Measurements from ENCODE around the gene CDCA4. TPM values are rescaled to one million over a fixed set of nuclear protein-coding genes. Genes with fewer than 3 reads are reported as not detected.

Gene CDCA4
- total and polyA plus RNA-seq, 2 donors (not counting 3 experiments of a cell fraction or from before 2014, with no cell fraction given): 29.9 to 44.5 TPM

DNA sequence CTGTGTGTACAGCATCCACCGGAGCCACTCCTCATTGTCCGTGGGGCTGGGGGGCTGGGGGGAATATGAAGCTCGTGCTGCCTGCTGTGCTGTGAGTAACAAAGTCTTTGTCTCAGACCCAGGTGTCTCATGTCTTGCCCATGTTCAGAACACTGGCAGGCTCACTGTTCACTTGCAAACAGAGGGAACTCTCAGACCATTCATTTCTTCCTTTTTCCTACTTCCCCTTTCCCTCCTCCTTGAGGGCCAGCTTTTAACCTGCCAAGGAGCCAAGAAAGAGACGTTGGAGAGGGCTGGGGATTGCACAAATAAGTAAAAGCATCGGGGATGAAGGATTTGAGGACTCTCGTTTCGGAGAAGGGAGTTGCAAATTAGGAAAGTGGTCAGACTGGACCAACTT is 22.8 kb upstream of the CDCA4 start:
- H3K9me3 ChIP-seq (replicated peaks; ENCODE audit: control insufficient read depth, insufficient read depth, low read length): no peaks in the 10 kb centered on the region
- no peaks in the 10 kb centered on the region for H3K4me1 ChIP-seq (ENCODE audit: control insufficient read depth, extremely low read depth, insufficient read depth, low read length)
- no peak for TF ChIP-seq JUN (IDR thresholded peaks at IDR 0.05; ENCODE audit: borderline replicate concordance, insufficient read depth, insufficient read length, low read depth)
- no peak overlapping the region for H3K27ac ChIP-seq (ENCODE audit: insufficient read depth, low read depth, low read length)
- H3K9ac ChIP-seq (replicated peaks; ENCODE audit: extremely low read depth, insufficient read depth, low read length): no peak overlapping the region
- DNase-seq (ENCODE audit: low read depth, low spot score) (no peak), FAIRE-seq (no peak)
- no peak overlapping the region for H3K4me2 ChIP-seq (ENCODE audit: insufficient read depth, low read length)
- no peaks in the 10 kb centered on the region for H4K20me1 ChIP-seq (replicated peaks; ENCODE audit: control insufficient read depth, extremely low read depth, insufficient read depth, low read length)
- H3K79me2 ChIP-seq (ENCODE audit: control insufficient read depth, insufficient read depth, low read length): no peaks in the 10 kb centered on the region
- peaks cover 3 to 9% of the 10 kb centered on the region in 2 experiments for H3K27me3 ChIP-seq (ENCODE audit: control insufficient read depth in 2 of 2, insufficient read depth in 2 of 2, low read length in 2 of 2)
- dilution Hi-C loops (cut with MboI; ENCODE audit: extremely low pct_ligation_motif_present, low sequenced_read_pairs) (no loop called here), intact Hi-C loops (cut with micrococcal nuclease) (loop anchor here (2.0 kb wide), 1 partner anchor 17 kb away; no protein-coding TSS in a partner anchor)
- ChIA-PET CTCF (interaction anchor here (0.6 to 5.3 kb wide), 8 partner anchors 14 to 446 kb away, joined by 3 to 97 read pairs (median 8); partner anchors contain the start of gene CLBA1), POLR2A (no interaction called here)
- no peaks in the 10 kb centered on the region for H3K36me3 ChIP-seq (ENCODE audit: control insufficient read depth in 2 of 2, extremely low read depth in 1 of 2, insufficient read depth in 2 of 2, low read length in 2 of 2)
- H3K9me1 ChIP-seq (replicated peaks; ENCODE audit: control insufficient read depth, extremely low read depth, insufficient read depth, low read length): no peaks in the 10 kb centered on the region
- H3K4me3 ChIP-seq (replicated peaks in 1 of 3; ENCODE audit: insufficient read depth in 1 of 3, low read depth in 1 of 3, low read length in 3 of 3): no peak overlapping the region
- H2AFZ ChIP-seq (ENCODE audit: low read depth, low read length): no peak overlapping the region
- BruUV-seq (replicated peaks): no TSS peak

DNA sequence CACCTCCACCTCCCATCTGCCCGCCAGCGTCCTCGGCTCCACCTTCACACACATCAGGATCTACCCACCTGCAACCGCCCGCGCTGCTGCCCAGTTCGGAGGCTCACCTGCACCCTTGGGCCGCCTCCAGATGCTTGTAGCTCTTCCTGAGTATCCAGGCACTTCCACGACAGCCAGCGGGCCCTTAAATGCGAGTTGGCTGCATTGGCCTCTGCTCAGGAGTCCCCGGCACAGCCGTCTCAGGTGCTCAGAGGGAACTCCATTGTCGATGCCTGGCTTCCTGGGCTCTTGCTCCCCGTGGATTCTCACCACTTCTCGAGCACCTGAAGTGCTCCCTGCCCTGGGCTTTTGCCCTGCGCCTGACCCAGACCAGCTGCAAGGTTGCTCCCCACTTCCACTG is 21.9 kb upstream of the CDCA4 start:
- Histone ChIP-seq H3K4me1 (ENCODE audit: control insufficient read depth, extremely low read depth, insufficient read depth, low read length) (no peaks in the 10 kb centered on the region), H2AFZ (ENCODE audit: low read depth, low read length) (no peak overlapping the region), H3K27ac (ENCODE audit: insufficient read depth, low read depth, low read length) (no peak overlapping the region), H3K9ac (replicated peaks; ENCODE audit: extremely low read depth, insufficient read depth, low read length) (no peak overlapping the region), H3K79me2 (ENCODE audit: control insufficient read depth, insufficient read depth, low read length) (no peaks in the 10 kb centered on the region), H3K27me3 (ENCODE audit: control insufficient read depth in 2 of 2, insufficient read depth in 2 of 2, low read length in 2 of 2) (peaks cover 3 to 9% of the 10 kb centered on the region in 2 experiments), H3K9me3 (replicated peaks; ENCODE audit: control insufficient read depth, insufficient read depth, low read length) (no peaks in the 10 kb centered on the region), H3K36me3 (ENCODE audit: control insufficient read depth in 2 of 2, extremely low read depth in 1 of 2, insufficient read depth in 2 of 2, low read length in 2 of 2) (no peaks in the 10 kb centered on the region), H3K9me1 (replicated peaks; ENCODE audit: control insufficient read depth, extremely low read depth, insufficient read depth, low read length) (no peaks in the 10 kb centered on the region), H3K4me2 (ENCODE audit: insufficient read depth, low read length) (no peak overlapping the region), H4K20me1 (replicated peaks; ENCODE audit: control insufficient read depth, extremely low read depth, insufficient read depth, low read length) (no peaks in the 10 kb centered on the region), H3K4me3 (replicated peaks in 1 of 3; ENCODE audit: insufficient read depth in 1 of 3, low read depth in 1 of 3, low read length in 3 of 3) (no peak overlapping the region)
- ChIA-PET POLR2A (no interaction called here), CTCF (interaction anchor here (0.8 to 5.0 kb wide), 3 partner anchors 17 to 75 kb away, joined by 3 to 14 read pairs (median 4); partner anchors contain the start of gene CLBA1)
- dilution Hi-C loops (cut with MboI; ENCODE audit: extremely low pct_ligation_motif_present, low sequenced_read_pairs) (no loop called here), intact Hi-C loops (cut with micrococcal nuclease) (no loop called here)
- FAIRE-seq (no peak), DNase-seq (ENCODE audit: low read depth, low spot score) (no peak)
- no peak for TF ChIP-seq EZH2 (IDR thresholded peaks at IDR 0.05; ENCODE audit: borderline replicate concordance, low read depth, low read length, severe bottlenecking)
- TF ChIP-seq, protein P1, sequence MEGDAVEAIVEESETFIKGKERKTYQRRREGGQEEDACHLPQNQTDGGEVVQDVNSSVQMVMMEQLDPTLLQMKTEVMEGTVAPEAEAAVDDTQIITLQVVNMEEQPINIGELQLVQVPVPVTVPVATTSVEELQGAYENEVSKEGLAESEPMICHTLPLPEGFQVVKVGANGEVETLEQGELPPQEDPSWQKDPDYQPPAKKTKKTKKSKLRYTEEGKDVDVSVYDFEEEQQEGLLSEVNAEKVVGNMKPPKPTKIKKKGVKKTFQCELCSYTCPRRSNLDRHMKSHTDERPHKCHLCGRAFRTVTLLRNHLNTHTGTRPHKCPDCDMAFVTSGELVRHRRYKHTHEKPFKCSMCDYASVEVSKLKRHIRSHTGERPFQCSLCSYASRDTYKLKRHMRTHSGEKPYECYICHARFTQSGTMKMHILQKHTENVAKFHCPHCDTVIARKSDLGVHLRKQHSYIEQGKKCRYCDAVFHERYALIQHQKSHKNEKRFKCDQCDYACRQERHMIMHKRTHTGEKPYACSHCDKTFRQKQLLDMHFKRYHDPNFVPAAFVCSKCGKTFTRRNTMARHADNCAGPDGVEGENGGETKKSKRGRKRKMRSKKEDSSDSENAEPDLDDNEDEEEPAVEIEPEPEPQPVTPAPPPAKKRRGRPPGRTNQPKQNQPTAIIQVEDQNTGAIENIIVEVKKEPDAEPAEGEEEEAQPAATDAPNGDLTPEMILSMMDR (IDR thresholded peaks at IDR 0.05; ENCODE audit: extremely low read depth in 1 of 2, insufficient read depth in 1 of 2, low read depth in 1 of 2, low read length in 2 of 2): no peak
- no peak for TF ChIP-seq GATA2 (IDR thresholded peaks at IDR 0.05; ENCODE audit: insufficient read depth, insufficient read length, low read depth, low read length)
- no peak for TF ChIP-seq MYC (IDR thresholded peaks at IDR 0.05; ENCODE audit: low read depth, low read length)
- TF ChIP-seq FOS (IDR thresholded peaks at IDR 0.05; ENCODE audit: borderline replicate concordance, insufficient read depth, low read length): no peak
- no peak for TF ChIP-seq POLR2AphosphoS5 (IDR thresholded peaks at IDR 0.05; ENCODE audit: insufficient read depth, low read depth, low read length)
- TF ChIP-seq POLR2A (IDR thresholded peaks at IDR 0.05; ENCODE audit: low read depth, low read length): no peak
- TF ChIP-seq, protein P2, sequence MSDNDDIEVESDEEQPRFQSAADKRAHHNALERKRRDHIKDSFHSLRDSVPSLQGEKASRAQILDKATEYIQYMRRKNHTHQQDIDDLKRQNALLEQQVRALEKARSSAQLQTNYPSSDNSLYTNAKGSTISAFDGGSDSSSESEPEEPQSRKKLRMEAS (IDR thresholded peaks at IDR 0.05; ENCODE audit: insufficient read depth, insufficient read length): no peak
- TF ChIP-seq JUN (IDR thresholded peaks at IDR 0.05; ENCODE audit: borderline replicate concordance, insufficient read depth, insufficient read length, low read depth): no peak
- no TSS peak for BruUV-seq (replicated peaks)
